Measurements from ENCODE around the gene C11orf97.

C11orf97 gene

GRCh38 chr11:94519478-94520084 is 7.3 kb downstream of the C11orf97 start:
- DNase-seq: no peak
- Histone ChIP-seq H3K9me3 (ENCODE audit: insufficient read depth, low read length, severe bottlenecking) (no peaks in the 10 kb centered on the region), H3K9ac (ENCODE audit: low read depth, low read length) (no peak overlapping the region), H3K4me2 (ENCODE audit: insufficient read depth, low read length) (no peak overlapping the region), H2AFZ (ENCODE audit: low read depth, low read length) (no peak overlapping the region), H3K27me3 (ENCODE audit: insufficient read depth, low read length, poor library complexity) (peaks cover 8% of the 10 kb centered on the region), H3K36me3 (ENCODE audit: insufficient read depth, low read length) (no peaks in the 10 kb centered on the region), H3K4me3 (ENCODE audit: low read depth in 1 of 2, low read length in 2 of 2) (no peak overlapping the region), H3K79me2 (ENCODE audit: insufficient read depth, low read length) (no peaks in the 10 kb centered on the region), H3K4me1 (ENCODE audit: insufficient read depth, low read length) (no peaks in the 10 kb centered on the region), H4K20me1 (ENCODE audit: insufficient read depth, low read length) (no peaks in the 10 kb centered on the region), H3K27ac (ENCODE audit: low read length) (no peak overlapping the region)
- ATAC-seq (ENCODE audit: insufficient read depth, low read depth): no peak
- no peak for TF ChIP-seq EZH2 (IDR thresholded peaks at IDR 0.05; ENCODE audit: borderline replicate concordance, low read depth, low read length, severe bottlenecking)
- peak; percentile 71 for TF ChIP-seq CTCF (IDR thresholded peaks at IDR 0.05; ENCODE audit: borderline replicate concordance, extremely low read depth, low read length, poor library complexity, severe bottlenecking)

- ATAC-seq (ENCODE audit: insufficient read depth, low read depth) (0 out of 3 replicates have a peak, but pooled peaks have one; percentile 50), DNase-seq (no peak)
- Histone ChIP-seq H2AFZ (ENCODE audit: low read depth, low read length) (no peak overlapping the region), H3K27ac (ENCODE audit: low read length) (no peak overlapping the region), H3K27me3 (ENCODE audit: insufficient read depth, low read length, poor library complexity) (peaks cover 8% of the 10 kb centered on the region), H3K4me1 (ENCODE audit: insufficient read depth, low read length) (no peaks in the 10 kb centered on the region), H3K9ac (ENCODE audit: low read depth, low read length) (no peak overlapping the region), H3K36me3 (ENCODE audit: insufficient read depth, low read length) (no peaks in the 10 kb centered on the region), H3K9me3 (ENCODE audit: insufficient read depth, low read length, severe bottlenecking) (no peaks in the 10 kb centered on the region), H3K4me3 (ENCODE audit: low read depth in 1 of 2, low read length in 2 of 2) (no peak overlapping the region), H4K20me1 (ENCODE audit: insufficient read depth, low read length) (no peaks in the 10 kb centered on the region), H3K79me2 (ENCODE audit: insufficient read depth, low read length) (no peaks in the 10 kb centered on the region), H3K4me2 (ENCODE audit: insufficient read depth, low read length) (no peak overlapping the region)
- TF ChIP-seq CTCF (IDR thresholded peaks at IDR 0.05; ENCODE audit: borderline replicate concordance, extremely low read depth, low read length, poor library complexity, severe bottlenecking) (peak; percentile 44), EZH2 (IDR thresholded peaks at IDR 0.05; ENCODE audit: borderline replicate concordance, low read depth, low read length, severe bottlenecking) (no peak)
These were observed 9.4 kb downstream of the C11orf97 start for GRCh38 chr11:94521684-94522083.

GRCh38 chr11:94524341-94524740 is 12.1 kb downstream of the C11orf97 start:
- Histone ChIP-seq H3K79me2 (ENCODE audit: insufficient read depth, low read length) (no peaks in the 10 kb centered on the region), H3K9me3 (ENCODE audit: insufficient read depth, low read length, severe bottlenecking) (no peaks in the 10 kb centered on the region), H2AFZ (ENCODE audit: low read depth, low read length) (no peak overlapping the region), H3K4me3 (ENCODE audit: low read depth in 1 of 2, low read length in 2 of 2) (no peak overlapping the region), H4K20me1 (ENCODE audit: insufficient read depth, low read length) (no peaks in the 10 kb centered on the region), H3K27ac (ENCODE audit: low read length) (no peak overlapping the region), H3K4me1 (ENCODE audit: insufficient read depth, low read length) (no peaks in the 10 kb centered on the region), H3K27me3 (ENCODE audit: insufficient read depth, low read length, poor library complexity) (peaks cover 6% of the 10 kb centered on the region), H3K9ac (ENCODE audit: low read depth, low read length) (no peak overlapping the region), H3K4me2 (ENCODE audit: insufficient read depth, low read length) (no peak overlapping the region), H3K36me3 (ENCODE audit: insufficient read depth, low read length) (no peaks in the 10 kb centered on the region)
- ATAC-seq (ENCODE audit: insufficient read depth, low read depth) (no peak), DNase-seq (no peak)
- no peak for TF ChIP-seq EZH2 (IDR thresholded peaks at IDR 0.05; ENCODE audit: borderline replicate concordance, low read depth, low read length, severe bottlenecking)
- no peak for TF ChIP-seq CTCF (IDR thresholded peaks at IDR 0.05; ENCODE audit: borderline replicate concordance, extremely low read depth, low read length, poor library complexity, severe bottlenecking)
